Activated CD8-positive, alpha-beta memory T cell treated with anti-CD3 and anti-CD28 coated beads, Interleukin-2, amount 50 U/mL, for 1 hour (primary cell): ENCODE measurements around the gene EPS8.
"Not testable (repeated sequence)": the region's sequence is repeated elsewhere in the genome, so short reads cannot be mapped to it uniquely, and the experiment has no call there.

ENCODE experiments used
- DNase-seq: peaks from one replicate; pipeline ENCODE4 v3.0.0-alpha.2; 2020; ENCODE audit errors: extremely low read depth

EPS8 gene

GRCh38 chr12:15646581-15646980, 142.6 kb downstream of the EPS8 start:
- no peak for DNase-seq

- no peak for DNase-seq
Observed at GRCh38 chr12:15644700-15645099, 144.5 kb downstream of the EPS8 start.

- DNase-seq = no peak
Observed at GRCh38 chr12:15638231-15638630, 151.0 kb downstream of the EPS8 start.

GRCh38 chr12:15636060-15636890, 152.9 kb downstream of the EPS8 start:
- no peak for DNase-seq

DNA sequence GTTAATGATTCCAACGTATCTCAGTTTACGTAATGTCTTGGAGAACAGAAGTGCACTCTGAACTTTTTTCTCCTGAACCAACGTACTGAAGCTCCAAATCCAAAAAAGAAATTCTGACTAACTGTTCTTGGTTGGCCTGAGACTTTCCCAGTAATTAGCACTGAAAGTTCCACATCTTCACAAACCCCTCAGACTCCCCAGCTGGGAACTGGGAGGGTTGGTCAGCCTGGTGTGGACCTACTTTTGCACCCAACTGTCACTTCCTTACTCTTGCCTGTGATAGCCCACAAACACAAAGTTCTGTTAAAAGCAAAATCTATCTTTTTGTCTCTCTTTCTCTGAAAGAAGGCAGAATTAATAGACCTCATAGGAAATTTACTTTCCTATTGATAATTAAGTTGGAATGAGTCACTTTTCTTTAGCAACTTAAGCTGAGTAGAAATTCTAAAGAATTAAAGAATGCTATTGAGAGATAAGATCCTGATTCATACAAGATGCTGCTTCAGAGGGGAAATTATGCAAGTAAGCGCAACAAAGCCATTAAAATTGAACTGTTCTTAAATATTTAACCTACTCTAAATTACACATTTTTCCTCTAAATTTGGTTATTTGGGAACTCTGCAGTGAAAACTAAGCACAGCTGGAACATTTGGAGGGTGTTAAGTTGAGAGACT, 155.0 kb downstream of the EPS8 start:
- DNase-seq = no peak

- no peak for DNase-seq
Observed at GRCh38 chr12:15633201-15633600, 156.0 kb downstream of the EPS8 start.

GRCh38 chr12:15632708-15633107, 156.5 kb downstream of the EPS8 start:
- DNase-seq = no peak

DNA sequence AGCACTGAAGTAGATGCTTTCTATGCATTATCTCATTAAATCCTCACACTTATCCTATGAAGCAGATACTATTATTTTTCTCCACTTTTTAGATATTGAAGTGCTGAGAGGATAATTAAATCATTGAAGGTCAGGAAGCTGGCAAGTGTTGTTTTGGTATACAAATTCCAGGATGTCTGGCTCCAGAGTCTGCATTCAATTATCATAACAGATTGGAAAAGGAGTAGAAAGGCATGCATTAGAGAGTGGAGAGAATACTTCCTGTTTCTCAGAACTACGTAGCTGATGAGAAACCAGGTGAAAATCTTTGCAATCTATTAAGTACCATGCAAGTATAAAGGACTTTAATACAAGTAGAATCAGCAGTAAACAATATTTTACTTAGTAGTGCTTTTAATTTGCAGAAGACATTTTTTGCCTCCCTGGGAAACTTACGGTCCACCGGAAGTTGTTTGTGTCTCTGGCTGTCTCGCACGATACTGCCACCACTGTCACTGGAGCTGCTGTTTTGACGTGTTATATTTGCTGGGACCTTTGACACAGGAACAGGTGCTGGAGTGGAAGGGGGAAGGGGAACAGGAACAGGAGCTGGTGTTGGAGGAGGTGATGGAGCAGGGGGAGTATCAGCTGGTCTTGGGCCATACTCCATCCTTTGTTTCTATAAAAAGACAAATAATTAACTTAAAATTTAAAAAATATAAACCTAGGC, 158.0 kb downstream of the EPS8 start:
- no peak for DNase-seq

DNA sequence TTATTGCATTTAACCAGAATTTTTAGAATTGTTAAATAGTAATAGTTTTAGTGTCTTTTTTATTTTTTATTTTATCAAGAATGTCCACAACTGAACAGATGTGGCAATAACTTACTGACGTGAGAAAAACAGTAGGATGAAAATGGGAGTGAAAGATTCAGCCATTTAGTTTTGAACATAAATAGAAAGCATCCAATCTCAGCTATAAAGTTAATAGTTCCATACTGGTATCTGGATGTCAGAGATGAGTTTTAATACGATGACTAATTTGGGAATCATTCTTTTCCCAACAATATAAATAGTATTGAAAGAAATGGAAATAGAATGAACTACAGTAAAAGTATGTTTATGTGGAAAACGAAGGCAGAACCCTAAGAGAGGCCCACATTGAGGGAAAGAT, 159.4 kb downstream of the EPS8 start:
- DNase-seq = no peak

DNA sequence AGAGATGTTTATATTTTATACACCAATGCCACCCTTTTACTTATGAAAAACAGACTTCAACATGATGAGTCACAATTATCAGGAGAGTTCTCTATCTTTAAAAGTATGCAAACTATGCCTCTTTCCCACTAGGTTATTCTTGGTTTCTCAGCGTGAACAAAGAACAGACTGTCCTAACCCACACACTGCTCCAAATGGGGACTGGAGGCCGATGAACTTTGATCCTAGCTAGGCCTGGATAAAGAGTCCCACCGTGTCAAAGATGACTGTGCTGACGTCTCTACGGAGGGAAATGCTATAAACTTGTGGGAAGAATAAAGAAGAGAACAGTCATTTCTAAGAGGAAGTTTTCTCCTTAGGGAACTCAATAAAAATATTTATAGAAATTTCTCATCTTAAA, 160.1 kb downstream of the EPS8 start:
- DNase-seq = no peak

DNA sequence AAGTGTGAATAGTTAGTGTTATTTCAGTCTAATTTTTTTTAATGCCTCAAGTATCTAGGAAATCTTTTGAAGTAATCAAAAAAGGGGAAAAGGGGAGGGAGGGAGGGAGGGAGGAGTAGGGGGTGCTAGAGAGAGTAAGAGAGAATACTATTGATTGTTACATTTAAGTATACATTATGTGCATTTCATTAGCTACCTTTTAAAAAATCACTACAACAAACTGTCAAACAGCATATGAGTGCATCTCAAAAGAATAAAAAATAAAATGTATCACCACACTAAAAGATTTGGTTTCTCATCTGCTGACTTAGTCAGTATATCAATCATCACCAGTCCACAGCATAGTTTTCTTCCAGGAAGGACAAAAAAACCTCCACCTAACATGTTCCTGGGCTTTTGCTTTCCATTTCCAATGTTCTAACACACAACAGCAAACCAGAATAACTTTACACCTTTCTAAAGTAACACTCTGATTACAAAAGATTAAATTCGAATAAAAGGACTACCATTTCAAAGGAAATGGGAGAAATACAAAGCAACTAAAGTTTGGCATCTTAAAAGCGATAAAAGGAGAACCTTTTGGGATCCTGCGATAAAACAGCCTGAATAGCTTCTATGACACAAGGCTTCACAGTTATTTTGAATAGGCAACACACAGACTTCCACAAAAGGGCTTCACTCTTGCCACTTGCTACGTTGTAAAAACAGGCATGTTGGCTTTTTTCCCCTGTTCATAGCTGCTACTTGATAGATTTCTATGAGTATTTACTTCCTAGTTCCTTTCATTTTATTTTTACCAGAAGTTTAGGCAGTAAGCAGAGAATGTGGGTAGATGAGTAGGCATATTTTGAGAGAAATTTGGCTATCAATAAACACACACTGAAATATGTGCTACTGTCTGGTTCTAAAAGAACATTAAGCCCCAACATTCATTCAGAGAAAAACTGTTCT, 160.9 kb downstream of the EPS8 start:
- DNase-seq = no peak

GRCh38 chr12:15625075-15625474, 164.1 kb downstream of the EPS8 start:
- no peak for DNase-seq

DNA sequence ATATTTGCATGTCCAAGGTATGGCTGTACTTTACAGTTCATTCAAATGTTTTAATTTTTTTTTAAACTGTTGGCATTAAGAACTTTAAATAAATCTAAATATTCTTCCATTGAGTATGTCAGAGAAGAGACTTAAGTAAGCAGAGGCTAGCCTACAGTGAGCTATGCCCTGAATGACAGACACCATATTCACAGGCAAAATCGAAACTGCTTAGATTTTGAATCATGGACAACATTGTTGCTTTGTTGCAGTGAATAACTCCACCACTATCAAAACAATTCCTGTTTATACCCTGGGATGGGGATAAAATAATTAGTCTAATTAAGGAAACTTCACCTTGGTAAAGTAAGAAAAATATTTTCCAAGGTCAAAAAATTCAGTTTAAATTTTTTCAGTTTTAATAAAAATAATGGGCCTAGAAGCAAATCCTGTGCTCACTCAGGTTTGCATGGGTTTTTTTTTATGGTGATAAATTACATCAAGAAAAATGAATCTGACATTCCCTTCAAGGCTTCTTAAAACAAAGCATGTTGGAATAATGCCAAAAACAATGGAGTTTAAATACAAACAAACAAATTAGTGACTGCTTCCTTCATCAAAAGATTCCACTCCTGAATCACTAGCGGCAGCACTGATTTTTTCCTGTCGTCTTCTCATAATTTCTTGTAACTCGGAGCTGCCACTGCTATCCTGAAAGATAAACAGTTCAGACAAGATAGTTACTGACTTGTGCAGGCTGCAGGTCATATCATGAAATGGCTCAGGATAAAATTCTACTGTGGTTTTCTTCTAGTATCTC, 168.2 kb downstream of the EPS8 start:
- no peak for DNase-seq

DNA sequence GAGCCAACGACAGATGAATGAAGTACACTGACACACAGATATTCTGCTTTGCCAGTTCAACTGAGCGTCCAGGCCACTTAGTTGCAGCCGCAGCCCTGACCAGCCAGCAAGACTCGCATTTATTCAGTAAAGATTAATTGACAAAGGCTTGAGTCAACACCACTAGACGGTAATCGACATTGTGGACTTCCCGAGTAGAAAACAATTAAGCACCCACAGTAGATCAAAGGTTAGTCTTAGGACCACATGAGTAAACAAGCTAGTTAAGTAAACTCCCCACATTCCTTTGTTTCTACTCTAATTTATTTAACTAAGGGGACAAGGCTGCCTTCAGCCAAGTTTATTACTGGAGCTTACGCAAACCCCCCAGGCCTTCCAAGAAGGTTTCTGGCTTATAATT, 172.7 kb downstream of the EPS8 start:
- not testable (repeated sequence) for DNase-seq

GRCh38 chr12:15613981-15614380, 175.2 kb downstream of the EPS8 start:
- no peak for DNase-seq

DNA sequence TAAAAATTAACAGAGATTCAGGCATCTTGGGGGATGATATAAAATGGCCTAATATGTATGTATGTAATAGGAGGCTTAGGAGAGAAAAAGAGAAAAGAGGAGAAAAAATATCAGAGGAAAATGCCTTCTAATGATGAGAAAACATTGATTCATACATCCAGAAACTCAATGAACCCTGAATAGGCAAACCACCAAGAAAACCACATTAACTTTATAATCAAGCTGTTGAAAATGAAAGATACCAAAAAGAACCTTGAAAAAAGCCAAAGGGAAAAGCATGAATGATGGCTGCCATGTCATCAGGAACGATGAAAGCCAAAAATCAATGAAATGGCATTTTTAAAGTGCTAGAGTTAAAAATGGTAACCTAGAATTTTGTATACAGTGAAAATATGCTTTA, 180.2 kb downstream of the EPS8 start:
- DNase-seq = no peak

GRCh38 chr12:15608406-15608805, 180.8 kb downstream of the EPS8 start:
- no peak for DNase-seq

DNA sequence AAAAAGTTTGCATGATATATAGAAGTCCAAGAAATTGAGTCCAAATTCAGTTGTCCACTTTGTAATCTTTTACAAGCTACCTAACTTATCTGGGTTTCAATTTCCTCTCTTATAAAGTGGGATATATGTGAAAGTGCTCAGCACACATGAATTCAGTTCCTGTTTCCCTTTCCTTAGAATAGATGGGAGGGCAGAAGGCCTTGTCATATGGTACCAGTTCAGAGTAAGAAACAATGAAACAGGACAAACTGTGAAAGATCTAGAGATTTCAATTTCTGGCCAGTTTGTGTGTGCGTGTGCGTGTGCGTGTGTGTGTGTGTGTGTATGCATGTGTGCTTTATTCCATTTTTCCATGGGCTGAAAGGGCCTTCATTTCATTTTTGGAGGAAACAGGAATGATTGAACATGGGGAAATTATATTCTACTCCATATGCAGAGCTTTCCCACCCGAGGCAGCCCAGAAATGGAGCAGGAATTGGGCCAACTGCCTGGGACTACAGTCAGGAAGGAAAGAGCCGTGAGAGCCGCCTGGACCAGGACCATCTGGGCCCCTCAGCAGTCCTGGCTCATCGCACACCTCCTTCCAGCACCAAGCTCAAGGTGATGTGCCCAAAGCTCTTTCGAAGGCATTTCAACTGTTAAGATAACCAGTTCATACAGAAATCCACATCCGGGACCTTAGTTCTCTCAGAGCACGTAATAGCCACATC, 183.2 kb downstream of the EPS8 start:
- DNase-seq = no peak

DNA sequence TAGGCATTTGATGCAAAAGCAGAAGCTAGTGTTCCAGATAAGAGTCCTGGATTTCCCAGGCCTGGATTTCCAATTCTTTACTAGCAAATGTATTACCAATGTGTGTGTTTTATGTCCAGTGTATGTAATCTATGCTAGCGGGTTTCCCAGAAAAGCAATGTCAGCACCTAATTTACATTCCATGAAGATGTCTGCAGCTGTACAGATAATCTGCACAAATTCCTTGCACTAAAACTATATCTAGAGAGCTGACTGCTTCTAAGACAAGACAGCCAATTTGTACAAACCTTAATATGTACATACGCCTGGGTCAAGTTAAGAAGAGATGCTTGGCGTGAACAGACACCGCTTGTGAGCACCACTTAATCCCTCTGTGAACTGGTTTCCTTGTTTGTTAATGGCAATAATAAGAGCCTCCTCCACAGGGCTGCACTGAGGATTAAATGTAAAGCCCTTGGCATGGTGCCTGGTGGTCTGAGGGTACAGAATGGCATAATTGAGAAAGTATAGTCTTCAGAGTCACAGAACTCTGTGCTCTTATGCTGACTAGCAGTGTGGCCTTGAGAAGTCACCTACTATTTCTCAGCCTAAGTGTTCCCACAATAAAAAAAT, 185.6 kb downstream of the EPS8 start:
- no peak for DNase-seq
